ENCODE results near the gene EMILIN1. TPM values are rescaled to one million over a fixed set of nuclear protein-coding genes. Genes with fewer than 3 reads are reported as not detected.

The EMILIN1 gene
- total and polyA plus RNA-seq, 10 of the 15 experiments (the other 5 are each of a cell fraction or from before 2014, with no cell fraction given), result 0.01 to 2.3 (median 1.2) TPM; not detected in 2

DNA sequence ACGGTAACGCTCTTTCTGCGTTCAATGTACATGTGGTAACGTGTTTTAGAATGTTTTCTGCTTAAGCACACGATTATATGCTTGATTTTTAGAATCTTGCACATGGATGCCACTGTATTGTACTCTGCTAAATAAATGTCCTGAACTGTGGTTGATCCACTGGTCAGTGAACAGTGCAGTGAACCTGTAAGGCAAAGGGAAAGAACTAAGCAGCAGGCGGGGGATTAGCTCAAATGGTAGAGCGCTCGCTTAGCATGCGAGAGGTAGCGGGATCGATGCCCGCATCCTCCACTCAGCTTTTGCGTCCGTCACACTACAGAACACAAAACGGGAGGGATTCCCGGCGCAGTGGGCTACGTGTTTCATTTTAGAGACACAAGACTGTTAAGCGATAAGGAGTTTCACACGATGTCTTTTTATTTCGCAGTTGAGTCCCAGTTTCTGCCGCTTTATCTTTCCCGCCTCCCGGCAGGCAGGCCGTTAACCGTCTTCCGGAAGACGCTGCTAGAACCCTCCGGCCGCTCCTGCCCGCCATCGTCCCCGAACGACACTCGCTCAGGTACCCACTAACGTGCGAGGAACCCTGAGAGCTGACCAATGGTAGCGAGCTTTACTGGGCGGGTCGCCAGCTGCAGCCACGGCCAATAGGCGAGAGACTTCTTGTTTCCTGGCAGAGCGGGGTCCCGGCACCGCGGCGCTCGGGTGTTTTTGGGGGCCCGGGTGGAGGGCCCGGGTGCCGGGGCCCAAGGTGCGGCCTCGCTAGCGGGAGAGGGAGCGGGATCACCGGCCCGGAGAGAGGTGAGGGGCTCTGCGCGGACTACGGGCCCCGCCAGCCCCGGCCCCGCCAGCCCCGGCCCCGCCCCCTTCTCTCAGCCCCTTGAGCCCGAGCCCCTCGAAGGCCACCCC is 27.2 kb upstream of the EMILIN1 start, which contains the start of gene AGBL5 (continued):
- TF ChIP-seq, protein P1, sequence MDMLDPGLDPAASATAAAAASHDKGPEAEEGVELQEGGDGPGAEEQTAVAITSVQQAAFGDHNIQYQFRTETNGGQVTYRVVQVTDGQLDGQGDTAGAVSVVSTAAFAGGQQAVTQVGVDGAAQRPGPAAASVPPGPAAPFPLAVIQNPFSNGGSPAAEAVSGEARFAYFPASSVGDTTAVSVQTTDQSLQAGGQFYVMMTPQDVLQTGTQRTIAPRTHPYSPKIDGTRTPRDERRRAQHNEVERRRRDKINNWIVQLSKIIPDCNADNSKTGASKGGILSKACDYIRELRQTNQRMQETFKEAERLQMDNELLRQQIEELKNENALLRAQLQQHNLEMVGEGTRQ (IDR thresholded peaks at IDR 0.05; ENCODE audit: borderline replicate concordance, low read depth, low read length), result no peak
- TF ChIP-seq EGR1 (IDR thresholded peaks at IDR 0.05; ENCODE audit: borderline replicate concordance in 1 of 2, low read depth in 2 of 2, low read length in 2 of 2), result peak in 1 of 2 experiments; percentile 21; a peak in 1 of 3 replicates
- peak; percentile 38 for TF ChIP-seq MTA2 (IDR thresholded peaks at IDR 0.05; ENCODE audit: low read depth)
- no peak for TF ChIP-seq ZNF384 (IDR thresholded peaks at IDR 0.05; ENCODE audit: borderline replicate concordance, low read depth, low read length)
- TF ChIP-seq MYB (IDR thresholded peaks at IDR 0.05; ENCODE audit: borderline replicate concordance, low read depth, low read length), result peak; percentile 65; the same call in 1 of the 2 replicates
- TF ChIP-seq YY1 (IDR thresholded peaks at IDR 0.05; ENCODE audit: low read depth, low read length), result peak; percentile 91
- TF ChIP-seq KAT2A (conservative IDR thresholded peaks at IDR 0.05; ENCODE audit: control insufficient read depth, low read depth, low read length), result no peak
- TF ChIP-seq, protein P2, sequence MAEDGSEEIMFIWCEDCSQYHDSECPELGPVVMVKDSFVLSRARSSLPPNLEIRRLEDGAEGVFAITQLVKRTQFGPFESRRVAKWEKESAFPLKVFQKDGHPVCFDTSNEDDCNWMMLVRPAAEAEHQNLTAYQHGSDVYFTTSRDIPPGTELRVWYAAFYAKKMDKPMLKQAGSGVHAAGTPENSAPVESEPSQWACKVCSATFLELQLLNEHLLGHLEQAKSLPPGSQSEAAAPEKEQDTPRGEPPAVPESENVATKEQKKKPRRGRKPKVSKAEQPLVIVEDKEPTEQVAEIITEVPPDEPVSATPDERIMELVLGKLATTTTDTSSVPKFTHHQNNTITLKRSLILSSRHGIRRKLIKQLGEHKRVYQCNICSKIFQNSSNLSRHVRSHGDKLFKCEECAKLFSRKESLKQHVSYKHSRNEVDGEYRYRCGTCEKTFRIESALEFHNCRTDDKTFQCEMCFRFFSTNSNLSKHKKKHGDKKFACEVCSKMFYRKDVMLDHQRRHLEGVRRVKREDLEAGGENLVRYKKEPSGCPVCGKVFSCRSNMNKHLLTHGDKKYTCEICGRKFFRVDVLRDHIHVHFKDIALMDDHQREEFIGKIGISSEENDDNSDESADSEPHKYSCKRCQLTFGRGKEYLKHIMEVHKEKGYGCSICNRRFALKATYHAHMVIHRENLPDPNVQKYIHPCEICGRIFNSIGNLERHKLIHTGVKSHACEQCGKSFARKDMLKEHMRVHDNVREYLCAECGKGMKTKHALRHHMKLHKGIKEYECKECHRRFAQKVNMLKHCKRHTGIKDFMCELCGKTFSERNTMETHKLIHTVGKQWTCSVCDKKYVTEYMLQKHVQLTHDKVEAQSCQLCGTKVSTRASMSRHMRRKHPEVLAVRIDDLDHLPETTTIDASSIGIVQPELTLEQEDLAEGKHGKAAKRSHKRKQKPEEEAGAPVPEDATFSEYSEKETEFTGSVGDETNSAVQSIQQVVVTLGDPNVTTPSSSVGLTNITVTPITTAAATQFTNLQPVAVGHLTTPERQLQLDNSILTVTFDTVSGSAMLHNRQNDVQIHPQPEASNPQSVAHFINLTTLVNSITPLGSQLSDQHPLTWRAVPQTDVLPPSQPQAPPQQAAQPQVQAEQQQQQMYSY (CRISPR knock-in tag; IDR thresholded peaks at IDR 0.05), result no peak
- peak in 1 of 2 experiments; percentile 76; a peak in 1 of 4 replicates for TF ChIP-seq IKZF2 (IDR thresholded peaks at IDR 0.05)
- TF ChIP-seq EZH2 (IDR thresholded peaks at IDR 0.05; ENCODE audit: borderline replicate concordance, control insufficient read depth, low read depth, low read length), result no peak
- peak; percentile 83; the same call in 1 of the 2 replicates for TF ChIP-seq NFIC (IDR thresholded peaks at IDR 0.05; ENCODE audit: low read depth, low read length)
- TF ChIP-seq FOXM1 (IDR thresholded peaks at IDR 0.05; ENCODE audit: low read depth, low read length), result 0 out of 2 replicates have a peak, but pooled peaks have one; percentile 48
- no peak for TF ChIP-seq ASH2L (IDR thresholded peaks at IDR 0.05; ENCODE audit: borderline replicate concordance, low read depth)
- TF ChIP-seq, protein P3, sequence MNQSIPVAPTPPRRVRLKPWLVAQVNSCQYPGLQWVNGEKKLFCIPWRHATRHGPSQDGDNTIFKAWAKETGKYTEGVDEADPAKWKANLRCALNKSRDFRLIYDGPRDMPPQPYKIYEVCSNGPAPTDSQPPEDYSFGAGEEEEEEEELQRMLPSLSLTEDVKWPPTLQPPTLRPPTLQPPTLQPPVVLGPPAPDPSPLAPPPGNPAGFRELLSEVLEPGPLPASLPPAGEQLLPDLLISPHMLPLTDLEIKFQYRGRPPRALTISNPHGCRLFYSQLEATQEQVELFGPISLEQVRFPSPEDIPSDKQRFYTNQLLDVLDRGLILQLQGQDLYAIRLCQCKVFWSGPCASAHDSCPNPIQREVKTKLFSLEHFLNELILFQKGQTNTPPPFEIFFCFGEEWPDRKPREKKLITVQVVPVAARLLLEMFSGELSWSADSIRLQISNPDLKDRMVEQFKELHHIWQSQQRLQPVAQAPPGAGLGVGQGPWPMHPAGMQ (IDR thresholded peaks at IDR 0.05; ENCODE audit: borderline replicate concordance), result no peak
- no peak for TF ChIP-seq RBBP5 (conservative IDR thresholded peaks at IDR 0.05)
- TF ChIP-seq, protein P4, sequence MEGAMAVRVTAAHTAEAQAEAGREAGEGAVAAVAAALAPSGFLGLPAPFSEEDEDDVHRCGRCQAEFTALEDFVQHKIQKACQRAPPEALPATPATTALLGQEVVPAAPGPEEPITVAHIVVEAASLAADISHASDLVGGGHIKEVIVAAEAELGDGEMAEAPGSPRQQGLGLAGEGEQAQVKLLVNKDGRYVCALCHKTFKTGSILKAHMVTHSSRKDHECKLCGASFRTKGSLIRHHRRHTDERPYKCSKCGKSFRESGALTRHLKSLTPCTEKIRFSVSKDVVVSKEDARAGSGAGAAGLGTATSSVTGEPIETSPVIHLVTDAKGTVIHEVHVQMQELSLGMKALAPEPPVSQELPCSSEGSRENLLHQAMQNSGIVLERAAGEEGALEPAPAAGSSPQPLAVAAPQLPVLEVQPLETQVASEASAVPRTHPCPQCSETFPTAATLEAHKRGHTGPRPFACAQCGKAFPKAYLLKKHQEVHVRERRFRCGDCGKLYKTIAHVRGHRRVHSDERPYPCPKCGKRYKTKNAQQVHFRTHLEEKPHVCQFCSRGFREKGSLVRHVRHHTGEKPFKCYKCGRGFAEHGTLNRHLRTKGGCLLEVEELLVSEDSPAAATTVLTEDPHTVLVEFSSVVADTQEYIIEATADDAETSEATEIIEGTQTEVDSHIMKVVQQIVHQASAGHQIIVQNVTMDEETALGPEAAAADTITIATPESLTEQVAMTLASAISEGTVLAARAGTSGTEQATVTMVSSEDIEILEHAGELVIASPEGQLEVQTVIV (IDR thresholded peaks at IDR 0.05; ENCODE audit: borderline replicate concordance, partially characterized antibody), result peak; percentile 68
- no peak for TF ChIP-seq BRCA1 (IDR thresholded peaks at IDR 0.05; ENCODE audit: low read depth, low read length)
- TF ChIP-seq FOS (IDR thresholded peaks at IDR 0.05; ENCODE audit: borderline replicate concordance, extremely low read depth, insufficient read length), result peak; percentile 36

Data from GM12878 (cell line).